ENCODE data around the gene ADIPOR1. TPM values are rescaled to one million over a fixed set of nuclear protein-coding genes. Genes with fewer than 3 reads are reported as not detected.
A peak's percentile ranks its signal among the peaks of the same experiment; 100 is the strongest.
"Not testable (repeated sequence)": the region's sequence is repeated elsewhere in the genome, so short reads cannot be mapped to it uniquely, and the experiment has no call there.

ADIPOR1 gene, protein sequence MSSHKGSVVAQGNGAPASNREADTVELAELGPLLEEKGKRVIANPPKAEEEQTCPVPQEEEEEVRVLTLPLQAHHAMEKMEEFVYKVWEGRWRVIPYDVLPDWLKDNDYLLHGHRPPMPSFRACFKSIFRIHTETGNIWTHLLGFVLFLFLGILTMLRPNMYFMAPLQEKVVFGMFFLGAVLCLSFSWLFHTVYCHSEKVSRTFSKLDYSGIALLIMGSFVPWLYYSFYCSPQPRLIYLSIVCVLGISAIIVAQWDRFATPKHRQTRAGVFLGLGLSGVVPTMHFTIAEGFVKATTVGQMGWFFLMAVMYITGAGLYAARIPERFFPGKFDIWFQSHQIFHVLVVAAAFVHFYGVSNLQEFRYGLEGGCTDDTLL
- total RNA-seq = 10 to 100 TPM; 61.9 to 81.7 (median 80.6) TPM
- total RNA-seq (2013) = 70.7 TPM

DNA sequence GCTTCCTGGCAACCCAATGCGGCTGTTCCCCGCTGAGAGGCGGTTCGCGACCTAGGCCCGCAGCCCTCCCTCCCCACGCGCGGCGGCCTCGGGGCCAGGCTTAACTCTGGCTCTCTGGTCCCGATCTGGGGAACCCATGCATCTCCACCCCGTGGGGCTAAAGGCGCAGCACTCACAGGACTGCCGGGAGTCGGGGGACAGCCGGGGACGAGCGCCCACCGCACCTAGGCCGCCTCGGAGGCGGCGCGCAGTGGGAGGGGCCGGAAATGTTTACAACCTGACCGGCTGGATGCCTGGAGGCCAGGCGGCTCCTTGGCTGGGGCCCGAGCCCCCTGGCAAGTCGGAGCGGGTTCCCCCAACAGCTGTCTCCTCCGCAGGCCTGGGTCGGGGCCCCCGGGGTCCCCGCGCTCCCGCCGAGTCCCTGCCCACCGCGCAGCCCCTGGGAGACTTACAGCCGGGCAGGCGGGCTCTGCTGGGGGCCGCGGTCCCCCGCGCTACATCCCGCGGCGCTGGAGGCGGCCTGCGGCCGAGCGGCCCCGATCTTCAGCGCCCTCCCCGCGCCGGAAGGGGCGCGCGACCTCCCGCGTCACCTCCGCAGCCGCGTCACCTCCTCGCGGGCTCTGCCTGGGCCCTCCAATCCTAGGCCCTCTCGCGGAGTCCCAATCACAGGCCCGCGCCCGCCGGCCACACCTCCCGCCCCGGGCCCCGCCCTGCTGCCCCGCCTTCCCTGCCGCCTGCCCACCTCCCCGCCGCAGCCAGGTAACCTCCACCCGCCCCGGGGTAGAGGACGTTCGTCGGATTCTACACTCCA is at the start of gene ADIPOR1:
TSS of gene ADIPOR1 (minus strand) at position 580 of the 811 bp plus-strand sequence. CDS start 7,242 bp downstream, outside the sequence.
- TF ChIP-seq, protein P1, sequence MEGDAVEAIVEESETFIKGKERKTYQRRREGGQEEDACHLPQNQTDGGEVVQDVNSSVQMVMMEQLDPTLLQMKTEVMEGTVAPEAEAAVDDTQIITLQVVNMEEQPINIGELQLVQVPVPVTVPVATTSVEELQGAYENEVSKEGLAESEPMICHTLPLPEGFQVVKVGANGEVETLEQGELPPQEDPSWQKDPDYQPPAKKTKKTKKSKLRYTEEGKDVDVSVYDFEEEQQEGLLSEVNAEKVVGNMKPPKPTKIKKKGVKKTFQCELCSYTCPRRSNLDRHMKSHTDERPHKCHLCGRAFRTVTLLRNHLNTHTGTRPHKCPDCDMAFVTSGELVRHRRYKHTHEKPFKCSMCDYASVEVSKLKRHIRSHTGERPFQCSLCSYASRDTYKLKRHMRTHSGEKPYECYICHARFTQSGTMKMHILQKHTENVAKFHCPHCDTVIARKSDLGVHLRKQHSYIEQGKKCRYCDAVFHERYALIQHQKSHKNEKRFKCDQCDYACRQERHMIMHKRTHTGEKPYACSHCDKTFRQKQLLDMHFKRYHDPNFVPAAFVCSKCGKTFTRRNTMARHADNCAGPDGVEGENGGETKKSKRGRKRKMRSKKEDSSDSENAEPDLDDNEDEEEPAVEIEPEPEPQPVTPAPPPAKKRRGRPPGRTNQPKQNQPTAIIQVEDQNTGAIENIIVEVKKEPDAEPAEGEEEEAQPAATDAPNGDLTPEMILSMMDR (IDR thresholded peaks at IDR 0.05) = no peak
- Mint-ChIP-seq H3K4me1 (peaks cover 23 to 37% of the 10 kb centered on the region in 2 donors), H3K27ac (peak within 1 kb of the TSS; percentile 85 to 90), H3K36me3 (no peaks in the 10 kb centered on the region), H3K27me3 (ENCODE audit: low read depth in 2 of 2) (no peaks in the 10 kb centered on the region), H3K4me3 (peak within 1 kb of the TSS; percentile 86), H3K9me3 (no peaks in the 10 kb centered on the region)
- Histone ChIP-seq H3K4me1 (ENCODE audit: control insufficient read depth, insufficient read depth, low read length) (peaks cover 13% of the 10 kb centered on the region), H3K27ac (ENCODE audit: low read length) (peak within 1 kb of the TSS; percentile 82), H3K4me3 (ENCODE audit: low read length) (peak within 1 kb of the TSS; percentile 74), H3K9me3 (ENCODE audit: control insufficient read depth, insufficient read depth, low read length) (no peaks in the 10 kb centered on the region), H3K36me3 (ENCODE audit: control insufficient read depth, insufficient read depth, low read length) (peaks cover 7% of the 10 kb centered on the region), H3K27me3 (ENCODE audit: control insufficient read depth, insufficient read depth, low read length) (no peaks in the 10 kb centered on the region)
- WGBS (ENCODE audit: insufficient coverage) = under 1% methylated on average over 86 of the region's 86 CpGs
- intact Hi-C loops (cut with micrococcal nuclease) = loop anchor here (1.0 to 2.0 kb wide), 3 partner anchors 9 to 69 kb away; partner anchors contain the start of genes CYB5R1, KLHL12 and RABIF
- DNase-seq = peak; percentile 89 to 95
- peak; percentile 96 to 99 (median 96) for ATAC-seq

GRCh38 chr1:203006948-203007871 is 49.1 kb upstream of the ADIPOR1 start, which contains the start of gene TMEM183A:
TMEM183A (plus strand) TSS chr1:203007374; CDS start chr1:203007466, 92 bp downstream.
- H3K36me3 ChIP-seq (ENCODE audit: control insufficient read depth, insufficient read depth, low read length) = peaks cover 27% of the 10 kb centered on the region
- peaks cover 14% of the 10 kb centered on the region for H3K4me1 ChIP-seq (ENCODE audit: control insufficient read depth, insufficient read depth, low read length)
- peak within 1 kb of the TSS; percentile 90 for H3K27ac ChIP-seq (ENCODE audit: low read length)
- Mint-ChIP-seq H3K4me1 (peaks cover 30 to 36% of the 10 kb centered on the region in 2 donors), H3K4me3 (peak within 1 kb of the TSS; percentile 96), H3K27me3 (ENCODE audit: low read depth in 2 of 2) (no peaks in the 10 kb centered on the region), H3K9me3 (no peaks in the 10 kb centered on the region), H3K36me3 (peaks cover 3% of the 10 kb centered on the region), H3K27ac (peak within 1 kb of the TSS; percentile 97 to 98)
- no peaks in the 10 kb centered on the region for H3K9me3 ChIP-seq (ENCODE audit: control insufficient read depth, insufficient read depth, low read length)
- DNase-seq = peak; percentile 91 to 98
- ATAC-seq = peak; percentile 93 to 96 (median 94)
- TF ChIP-seq, protein P1 (IDR thresholded peaks at IDR 0.05) = no peak
- no peaks in the 10 kb centered on the region for H3K27me3 ChIP-seq (ENCODE audit: control insufficient read depth, insufficient read depth, low read length)
- WGBS (ENCODE audit: insufficient coverage) = under 1% methylated on average over 76 of the region's 78 CpGs
- intact Hi-C loops (cut with micrococcal nuclease) = loop anchor here (2.0 to 5.0 kb wide), 3 partner anchors 18 to 200 kb away; partner anchors contain the start of gene KDM5B
- peak within 1 kb of the TSS; percentile 98 for H3K4me3 ChIP-seq (ENCODE audit: low read length)

DNA sequence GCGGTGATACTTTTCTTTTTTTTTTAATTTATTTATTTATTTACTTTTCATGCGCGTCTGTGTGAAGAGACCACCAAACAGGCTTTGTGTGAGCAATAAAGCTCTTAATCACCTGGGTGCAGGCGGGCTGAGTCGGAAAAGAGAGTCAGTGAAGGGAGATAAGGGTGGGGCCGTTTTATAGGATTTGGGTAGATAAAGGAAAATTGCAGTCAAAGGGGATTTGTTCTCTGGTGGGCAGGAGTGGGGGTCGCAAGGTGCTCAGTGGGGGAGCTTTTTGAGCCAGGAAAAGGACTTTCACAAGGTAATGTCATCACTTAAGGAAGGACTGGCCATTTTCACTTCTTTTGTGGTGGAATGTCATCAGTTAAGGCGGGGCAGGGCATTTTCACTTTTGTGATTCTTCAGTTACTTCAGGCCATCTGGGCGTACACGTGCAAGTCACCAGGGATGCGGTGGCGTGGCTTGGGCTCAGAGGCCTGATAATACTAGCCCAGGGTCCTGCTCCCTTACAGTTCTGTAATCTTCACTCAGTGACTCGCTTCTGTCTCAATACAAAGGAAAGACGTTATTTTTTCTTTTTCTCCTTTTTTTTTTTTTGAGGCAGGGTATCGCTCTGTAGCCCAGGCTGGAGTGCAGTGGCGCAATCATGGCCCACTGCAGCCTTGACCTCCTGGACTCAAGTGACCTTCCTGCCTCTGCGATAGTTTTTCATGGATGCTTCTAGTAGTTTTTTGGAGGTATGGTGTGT is 47.5 kb upstream of the ADIPOR1 start:
- Histone ChIP-seq H3K4me1 (ENCODE audit: control insufficient read depth, insufficient read depth, low read length) (peaks cover 14% of the 10 kb centered on the region), H3K36me3 (ENCODE audit: control insufficient read depth, insufficient read depth, low read length) (peaks cover 17% of the 10 kb centered on the region), H3K27ac (ENCODE audit: low read length) (peak overlapping the region; percentile 90)
- not testable (repeated sequence) for H3K27me3 ChIP-seq (ENCODE audit: control insufficient read depth, insufficient read depth, low read length); H3K4me3 ChIP-seq (ENCODE audit: low read length); H3K9me3 Mint-ChIP-seq; H3K9me3 ChIP-seq (ENCODE audit: control insufficient read depth, insufficient read depth, low read length); ATAC-seq; DNase-seq; H3K36me3 Mint-ChIP-seq; H3K27me3 Mint-ChIP-seq (ENCODE audit: low read depth in 2 of 2)
- Mint-ChIP-seq H3K4me1 (peaks cover 27 to 30% of the 10 kb centered on the region in 2 donors), H3K27ac (peak overlapping the region; percentile 97 to 98), H3K4me3 (peak overlapping the region; percentile 96)
- intact Hi-C loops (cut with micrococcal nuclease) = loop anchor here (2.0 to 5.0 kb wide), 3 partner anchors 19 to 198 kb away; partner anchors contain the start of gene KDM5B
- WGBS (ENCODE audit: insufficient coverage) = 86% methylated on average over 16 of the region's 17 CpGs
